Measurements from ENCODE around the gene MAML3. TPM values are rescaled to one million over a fixed set of nuclear protein-coding genes. Genes with fewer than 3 reads are reported as not detected.

MAML3 gene
- total and polyA plus RNA-seq, 2 experiments from 2014 or later: 1.7 to 6.5 TPM

GRCh38 chr4:139901531-139902320 is 252.3 kb downstream of the MAML3 start:
- Mint-ChIP-seq H3K4me3 (no peak overlapping the region), H3K27ac (peak overlapping the region; percentile 25), H3K9me3 (peaks cover 7% of the 10 kb centered on the region; the same call in 1 of the 3 replicates), H3K36me3 (ENCODE audit: low read depth) (no peaks in the 10 kb centered on the region; the same call in 2 of the 3 replicates), H3K4me1 (peaks cover 21% of the 10 kb centered on the region), H3K27me3 (ENCODE audit: insufficient read depth, low read depth, poor library complexity) (peaks cover 6% of the 10 kb centered on the region)
- no peaks in the 10 kb centered on the region for H3F3A ChIP-seq (replicated peaks; ENCODE audit: low read depth)
- ATAC-seq (peak; percentile 63), DNase-seq (ENCODE audit: low spot score) (no peak)
- peaks cover 2% of the 10 kb centered on the region for H3K9me2 ChIP-seq (ENCODE audit: insufficient read depth)
- no peaks in the 10 kb centered on the region for H3K79me2 ChIP-seq (replicated peaks; ENCODE audit: insufficient read depth)
- no peaks in the 10 kb centered on the region for H3K36me3 ChIP-seq (ENCODE audit: insufficient read depth)
- H3K4me1 ChIP-seq (ENCODE audit: insufficient read depth): peaks cover 28% of the 10 kb centered on the region
- peak overlapping the region; percentile 7; the same call in 1 of the 2 replicates for H2AFZ ChIP-seq
- no peak overlapping the region for H3K4me3 ChIP-seq
- TF ChIP-seq REST (IDR thresholded peaks at IDR 0.05; ENCODE audit: unreplicated experiment) (no peak), POLR2AphosphoS5 (IDR thresholded peaks at IDR 0.05; ENCODE audit: low read depth) (no peak), ZNF462 (CRISPR knock-in tag; IDR thresholded peaks at IDR 0.05) (no peak), CREB1 (CRISPR knock-in tag; IDR thresholded peaks at IDR 0.05; ENCODE audit: low read depth) (no peak), NANOG (IDR thresholded peaks at IDR 0.05; ENCODE audit: borderline replicate concordance) (no peak), ZNF331 (CRISPR knock-in tag; IDR thresholded peaks at IDR 0.05; ENCODE audit: low read depth) (no peak), ZNF114 (CRISPR knock-in tag; IDR thresholded peaks at IDR 0.05) (no peak), JUNB (IDR thresholded peaks at IDR 0.05; ENCODE audit: unreplicated experiment) (no peak)
- H3K27ac ChIP-seq (ENCODE audit: low read depth): no peak overlapping the region
- H3K27me3 ChIP-seq (ENCODE audit: insufficient read depth): no peaks in the 10 kb centered on the region
- H3K4me2 ChIP-seq: peak overlapping the region; percentile 25; the same call in 1 of the 2 replicates
- H4K20me1 ChIP-seq (replicated peaks; ENCODE audit: insufficient read depth): no peaks in the 10 kb centered on the region
